Measurements from ENCODE around the gene TBKBP1. TPM values are rescaled to one million over a fixed set of nuclear protein-coding genes. Genes with fewer than 3 reads are reported as not detected.
"Not testable (repeated sequence)": the region's sequence is repeated elsewhere in the genome, so short reads cannot be mapped to it uniquely, and the experiment has no call there.

The TBKBP1 gene
- total RNA-seq, 4 donors from 2014 or later = 8.2 to 11.0 (median 10.0) TPM

GRCh38 chr17:47676510-47677165, 17.3 kb upstream of the TBKBP1 start:
- H3K27me3 ChIP-seq = no peaks in the 10 kb centered on the region
- peaks cover 0 to 6% of the 10 kb centered on the region in 2 donors for H3K4me1 ChIP-seq
- H3K4me3 ChIP-seq (replicated peaks in 1 of 3) = no peak overlapping the region
- no peak overlapping the region for H3K27ac ChIP-seq
- 82% methylated on average over 7 of the region's 7 CpGs for WGBS, 2 donors
- TF ChIP-seq CTCF (IDR thresholded peaks at IDR 0.05) (no peak), POLR2A (IDR thresholded peaks at IDR 0.05) (no peak)
- DNase-seq = no peak
- no peaks in the 10 kb centered on the region for H3K9me3 ChIP-seq
- intact Hi-C loops (cut with DNase I) = no loop called here
- peaks cover 98% of the 10 kb centered on the region in 2 donors for H3K36me3 ChIP-seq

- Histone ChIP-seq H3K27ac (no peak overlapping the region), H3K27me3 (no peaks in the 10 kb centered on the region), H3K36me3 (peaks cover 93 to 96% of the 10 kb centered on the region in 2 donors), H3K9me3 (no peaks in the 10 kb centered on the region), H3K4me1 (peaks cover 0 to 6% of the 10 kb centered on the region in 2 donors), H3K4me3 (replicated peaks in 1 of 3) (no peak overlapping the region)
- intact Hi-C loops (cut with DNase I) = no loop called here
- 76 to 89% methylated on average over 7 of the region's 7 CpGs for WGBS, 2 donors
- TF ChIP-seq POLR2A (IDR thresholded peaks at IDR 0.05) = no peak
- no peak for TF ChIP-seq CTCF (IDR thresholded peaks at IDR 0.05)
- no peak for DNase-seq
These were observed 15.8 kb upstream of the TBKBP1 start for GRCh38 chr17:47678196-47678595.

GRCh38 chr17:47682138-47682537, 11.8 kb upstream of the TBKBP1 start:
- peaks cover 54 to 60% of the 10 kb centered on the region in 2 donors for H3K36me3 ChIP-seq

GRCh38 chr17:47682727-47683126, 11.2 kb upstream of the TBKBP1 start:
- DNase-seq; H3K9me3 ChIP-seq; H3K4me3 ChIP-seq (replicated peaks in 1 of 3); H3K4me1 ChIP-seq; H3K27ac ChIP-seq; H3K27me3 ChIP-seq; intact Hi-C loops (cut with DNase I): not testable (repeated sequence)
- H3K36me3 ChIP-seq = peaks cover 48 to 56% of the 10 kb centered on the region in 2 donors
- WGBS, 2 donors = 78 to 81% methylated on average over 4 of the region's 4 CpGs

More at GRCh38 chr17:47682138-47682537, 11.8 kb upstream of the TBKBP1 start:
- no peak for TF ChIP-seq POLR2A (IDR thresholded peaks at IDR 0.05)
- TF ChIP-seq CTCF (IDR thresholded peaks at IDR 0.05) = no peak
- intact Hi-C loops (cut with DNase I) = no loop called here
- H3K4me1 ChIP-seq = peaks cover 0 to 6% of the 10 kb centered on the region in 2 donors
- no peaks in the 10 kb centered on the region for H3K9me3 ChIP-seq
- no peak overlapping the region for H3K27ac ChIP-seq
- WGBS, 2 donors = 85 to 93% methylated on average over 2 of the region's 2 CpGs
- no peak for DNase-seq
- no peak overlapping the region for H3K4me3 ChIP-seq (replicated peaks in 1 of 3)
- no peaks in the 10 kb centered on the region for H3K27me3 ChIP-seq

GRCh38 chr17:47684025-47684424, 9.9 kb upstream of the TBKBP1 start:
- DNase-seq = no peak
- Histone ChIP-seq H3K4me1 (peaks cover 0 to 6% of the 10 kb centered on the region in 2 donors), H3K4me3 (replicated peaks in 1 of 3) (no peak overlapping the region), H3K27me3 (no peaks in the 10 kb centered on the region), H3K36me3 (peaks cover 35 to 43% of the 10 kb centered on the region in 2 donors), H3K9me3 (no peaks in the 10 kb centered on the region), H3K27ac (no peak overlapping the region)
- intact Hi-C loops (cut with DNase I) = no loop called here
- WGBS, 2 donors = 89 to 91% methylated on average over 4 of the region's 4 CpGs
- TF ChIP-seq POLR2A (IDR thresholded peaks at IDR 0.05) (no peak), CTCF (IDR thresholded peaks at IDR 0.05) (no peak)

Data from thyroid gland (tissue), 4 donors.